Gastroesophageal sphincter (tissue), 3 donors: ENCODE measurements around the gene C1orf116.

Source experiments
- CTCF ChIP-seq, 4 experiments: fragments of 200-600 bp in 2 of 4; fragments of 450-650 bp in 2 of 4; sonication (generic) in 1 of 4; IDR thresholded peaks; one replicate each; pipeline ENCODE4 v1.5.1; 2017 to 2019; ENCODE audit warnings: antibody characterized with exemption in 4 of 4, mild to moderate bottlenecking in 2 of 4, moderate library complexity in 2 of 4
- EP300 ChIP-seq: sonication (generic); formaldehyde crosslinking; IDR thresholded peaks from one replicate; pipeline ENCODE4 v1.6.1; 2017; ENCODE audit warnings: antibody characterized with exemption, mild to moderate bottlenecking

GRCh38 chr1:207045453-207045852, 12.9 kb upstream of the C1orf116 start:
- TF ChIP-seq CTCF (IDR thresholded peaks at IDR 0.05) (no peak), EP300 (no peak)
